Gastroesophageal sphincter (tissue), 4 donors: ENCODE data around the gene CERKL. TPM values are rescaled to one million over a fixed set of nuclear protein-coding genes. Genes with fewer than 3 reads are reported as not detected.

Source experiments
- ATAC-seq: fragments of 150-250 bp; one replicate; pipeline ENCODE4 v1.9.1; 2016; ENCODE audit warnings: mild to moderate bottlenecking, moderate library complexity
- H3K27ac ChIP-seq, 4 donors: fragments of 200-600 bp; sonication (generic) in 3 of 4; 1 replicate in 3 of 4; 2 replicates in 1 of 4; pipeline ENCODE4 v1.5.1; 2016 to 2019
- H3K27me3 ChIP-seq: fragments of 200-600 bp; sonication (generic); one replicate; pipeline ENCODE4 v1.5.1; 2019
- H3K36me3 ChIP-seq, 2 donors: fragments of 200-600 bp; sonication (generic); one replicate each; pipeline ENCODE4 v1.5.1; 2019; ENCODE audit warnings: control low read depth in 1 of 2
- H3K4me1 ChIP-seq, 3 donors: fragments of 200-600 bp; sonication (generic); 1 replicate in 2 of 3; 2 replicates in 1 of 3; pipeline ENCODE4 v1.5.1; 2016 to 2019; ENCODE audit warnings: control low read depth in 2 of 3
- H3K4me3 ChIP-seq, 2 donors: fragments of 200-600 bp; sonication (generic); one replicate each; pipeline ENCODE4 v1.5.1; 2019; ENCODE audit warnings: mild to moderate bottlenecking in 1 of 2, moderate library complexity in 1 of 2
- H3K9me3 ChIP-seq, 3 donors: fragments of 200-600 bp; sonication (generic); one replicate each; pipeline ENCODE4 v1.5.1; 2017 to 2019; ENCODE audit warnings: control low read depth in 2 of 3
- CTCF ChIP-seq, 4 experiments: fragments of 200-600 bp in 2 of 4; fragments of 450-650 bp in 2 of 4; sonication (generic) in 1 of 4; IDR thresholded peaks; one replicate each; pipeline ENCODE4 v1.5.1; 2017 to 2019; ENCODE audit warnings: antibody characterized with exemption in 4 of 4, mild to moderate bottlenecking in 2 of 4, moderate library complexity in 2 of 4
- EP300 ChIP-seq: sonication (generic); formaldehyde crosslinking; IDR thresholded peaks from one replicate; pipeline ENCODE4 v1.6.1; 2017; ENCODE audit warnings: antibody characterized with exemption, mild to moderate bottlenecking
- POLR2A ChIP-seq, 2 donors: fragments of 450-650 bp; IDR thresholded peaks; one replicate each; pipeline ENCODE4 v1.6.1; 2017; ENCODE audit warnings: antibody characterized with exemption in 2 of 2, mild to moderate bottlenecking in 2 of 2, moderate library complexity in 1 of 2
- POLR2AphosphoS5 ChIP-seq: sonication (generic); formaldehyde crosslinking; IDR thresholded peaks from one replicate; pipeline ENCODE4 v1.6.1; 2017; ENCODE audit warnings: antibody characterized with exemption
- WGBS, 2 donors: methylation state at CpG; one replicate each; pipeline ENCODE4 v1.1.5; 2018; ENCODE audit warnings: low coverage in 1 of 2; 5-methylcytosine and 5-hydroxymethylcytosine counted together
- total RNA-seq, 4 donors: library from RNA; depleted of rRNA; stranded (reverse); fragments of >200 nt; gene quantifications; one replicate each; pipeline ENCODE4 v1.1.0, GENCODE V29; 2016

Gene CERKL
- total RNA-seq, 4 donors from 2014 or later = 0.78 TPM; not detected in 3

GRCh38 chr2:181588546-181588945 is 68.4 kb downstream of the CERKL start:
- ATAC-seq = no peak

GRCh38 chr2:181586569-181587081 is 70.3 kb downstream of the CERKL start:
- TF ChIP-seq EP300 = no peak
- no peak for TF ChIP-seq CTCF (IDR thresholded peaks at IDR 0.05)
- no peak for TF ChIP-seq POLR2AphosphoS5
- no peak for TF ChIP-seq POLR2A (IDR thresholded peaks at IDR 0.05)
- Histone ChIP-seq H3K36me3 (no peaks in the 10 kb centered on the region), H3K9me3 (no peaks in the 10 kb centered on the region), H3K27ac (no peak overlapping the region), H3K4me1 (no peaks in the 10 kb centered on the region), H3K27me3 (no peaks in the 10 kb centered on the region), H3K4me3 (no peak overlapping the region)
- 9 to 43% methylated on average over 4 of the region's 4 CpGs for WGBS, 2 donors
- no peak for ATAC-seq

More at GRCh38 chr2:181588546-181588945, 68.4 kb downstream of the CERKL start:
- Histone ChIP-seq H3K9me3 (no peaks in the 10 kb centered on the region), H3K4me3 (no peak overlapping the region), H3K36me3 (no peaks in the 10 kb centered on the region), H3K4me1 (no peaks in the 10 kb centered on the region), H3K27me3 (no peaks in the 10 kb centered on the region), H3K27ac (no peak overlapping the region)
- no peak for TF ChIP-seq POLR2A (IDR thresholded peaks at IDR 0.05)
- TF ChIP-seq EP300 = no peak
- no peak for TF ChIP-seq CTCF (IDR thresholded peaks at IDR 0.05)
- TF ChIP-seq POLR2AphosphoS5 = no peak
- 76 to 83% methylated on average over 3 of the region's 3 CpGs for whole genome bisulfite sequencing, 2 donors

- Histone ChIP-seq H3K4me1 (no peaks in the 10 kb centered on the region), H3K4me3 (no peak overlapping the region), H3K36me3 (no peaks in the 10 kb centered on the region), H3K27me3 (no peaks in the 10 kb centered on the region), H3K27ac (no peak overlapping the region), H3K9me3 (no peaks in the 10 kb centered on the region)
- no peak for ATAC-seq
- 51 to 74% methylated on average over 3 of the region's 3 CpGs for WGBS, 2 donors
- no peak for TF ChIP-seq POLR2A (IDR thresholded peaks at IDR 0.05)
- TF ChIP-seq CTCF (IDR thresholded peaks at IDR 0.05) = no peak
- no peak for TF ChIP-seq POLR2AphosphoS5
- no peak for TF ChIP-seq EP300
Observed at GRCh38 chr2:181585732-181586131, 71.2 kb downstream of the CERKL start.

- ATAC-seq = no peak
- WGBS, 2 donors = 80 to 81% methylated on average over 2 of the region's 2 CpGs
Observed at GRCh38 chr2:181581534-181581933, 75.4 kb downstream of the CERKL start.

More at GRCh38 chr2:181581534-181581933, 75.4 kb downstream of the CERKL start:
- TF ChIP-seq EP300 (no peak), CTCF (IDR thresholded peaks at IDR 0.05) (no peak), POLR2AphosphoS5 (no peak), POLR2A (IDR thresholded peaks at IDR 0.05) (no peak)
- H3K9me3 ChIP-seq = no peaks in the 10 kb centered on the region
- H3K27ac ChIP-seq = no peak overlapping the region
- no peaks in the 10 kb centered on the region for H3K4me1 ChIP-seq
- H3K36me3 ChIP-seq = no peaks in the 10 kb centered on the region
- no peak overlapping the region for H3K4me3 ChIP-seq
- H3K27me3 ChIP-seq = no peaks in the 10 kb centered on the region
